ENCODE data around the gene DOCK1. TPM values are rescaled to one million over a fixed set of nuclear protein-coding genes. Genes with fewer than 3 reads are reported as not detected.

DOCK1 gene
- total RNA-seq, 1 donor from 2014 or later: 16.8 TPM

DNA sequence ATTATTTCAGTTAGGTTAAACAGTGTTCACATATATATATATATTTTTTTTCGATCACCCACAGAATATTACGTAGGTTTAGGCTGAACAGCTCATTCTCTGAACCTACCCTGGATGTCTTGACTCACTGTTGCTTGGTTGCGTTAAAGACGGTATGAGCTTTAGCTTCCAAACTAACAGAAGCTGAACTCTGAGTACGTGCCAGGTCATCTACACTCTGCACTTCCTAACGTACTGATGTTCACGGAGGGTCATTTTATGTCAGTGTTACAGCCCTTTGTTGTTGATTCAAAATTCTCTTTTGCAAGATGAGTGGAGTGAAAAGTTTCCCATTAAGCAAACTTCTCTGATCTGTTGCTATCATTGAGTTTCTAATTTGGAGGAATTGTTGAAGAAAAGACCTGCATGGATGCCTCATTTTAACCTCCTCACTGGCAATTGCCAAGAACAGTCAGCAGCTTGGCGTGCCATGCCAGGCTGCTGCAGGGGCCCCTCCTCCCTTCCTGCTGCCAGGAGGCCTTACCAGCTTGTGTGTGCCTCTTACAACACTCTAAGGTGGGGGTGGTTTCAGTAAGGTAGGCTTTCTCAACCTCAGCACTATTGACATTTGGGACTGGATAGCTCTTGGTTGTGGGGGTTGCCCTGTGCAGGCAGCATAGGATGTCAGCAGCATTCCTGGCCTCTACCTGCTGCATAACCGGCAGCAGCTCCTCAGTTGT is 246.9 kb downstream of the DOCK1 start:
- Histone ChIP-seq H3K4me3 (no peak overlapping the region), H3K9me3 (replicated peaks) (no peaks in the 10 kb centered on the region), H3K27me3 (ENCODE audit: low read depth) (no peaks in the 10 kb centered on the region), H3K4me1 (peaks cover 15% of the 10 kb centered on the region), H3K27ac (replicated peaks) (no peak overlapping the region), H3K36me3 (no peaks in the 10 kb centered on the region)
- TF ChIP-seq, protein P1, sequence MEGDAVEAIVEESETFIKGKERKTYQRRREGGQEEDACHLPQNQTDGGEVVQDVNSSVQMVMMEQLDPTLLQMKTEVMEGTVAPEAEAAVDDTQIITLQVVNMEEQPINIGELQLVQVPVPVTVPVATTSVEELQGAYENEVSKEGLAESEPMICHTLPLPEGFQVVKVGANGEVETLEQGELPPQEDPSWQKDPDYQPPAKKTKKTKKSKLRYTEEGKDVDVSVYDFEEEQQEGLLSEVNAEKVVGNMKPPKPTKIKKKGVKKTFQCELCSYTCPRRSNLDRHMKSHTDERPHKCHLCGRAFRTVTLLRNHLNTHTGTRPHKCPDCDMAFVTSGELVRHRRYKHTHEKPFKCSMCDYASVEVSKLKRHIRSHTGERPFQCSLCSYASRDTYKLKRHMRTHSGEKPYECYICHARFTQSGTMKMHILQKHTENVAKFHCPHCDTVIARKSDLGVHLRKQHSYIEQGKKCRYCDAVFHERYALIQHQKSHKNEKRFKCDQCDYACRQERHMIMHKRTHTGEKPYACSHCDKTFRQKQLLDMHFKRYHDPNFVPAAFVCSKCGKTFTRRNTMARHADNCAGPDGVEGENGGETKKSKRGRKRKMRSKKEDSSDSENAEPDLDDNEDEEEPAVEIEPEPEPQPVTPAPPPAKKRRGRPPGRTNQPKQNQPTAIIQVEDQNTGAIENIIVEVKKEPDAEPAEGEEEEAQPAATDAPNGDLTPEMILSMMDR (IDR thresholded peaks at IDR 0.05; ENCODE audit: borderline replicate concordance): no peak
- no peak for DNase-seq
- intact Hi-C loops (cut with micrococcal nuclease): no loop called here

DNA sequence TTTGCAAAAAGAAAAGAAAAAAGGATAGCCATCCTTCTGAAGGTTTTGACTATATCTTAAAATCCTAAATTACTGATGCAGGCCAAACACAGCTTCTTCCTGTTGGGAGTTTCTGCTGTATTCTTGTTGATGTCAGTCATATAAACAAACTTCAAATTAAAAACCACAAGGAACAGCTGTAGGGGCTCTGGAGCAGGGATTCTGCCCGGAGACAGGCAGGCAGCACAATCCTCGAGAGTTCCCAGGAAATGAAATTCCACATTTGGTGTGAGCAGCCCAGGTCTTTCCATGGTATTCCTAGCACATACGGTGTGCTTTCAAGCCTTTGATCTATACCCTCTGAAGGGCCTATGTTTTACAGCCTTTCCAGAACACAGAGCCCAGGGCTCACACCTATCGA is 248.0 kb downstream of the DOCK1 start:
- H3K4me3 ChIP-seq: no peak overlapping the region
- no peaks in the 10 kb centered on the region for H3K36me3 ChIP-seq
- no peak overlapping the region for H3K27ac ChIP-seq (replicated peaks)
- H3K4me1 ChIP-seq: peaks cover 26% of the 10 kb centered on the region
- intact Hi-C loops (cut with micrococcal nuclease): no loop called here
- TF ChIP-seq, protein P1 (IDR thresholded peaks at IDR 0.05; ENCODE audit: borderline replicate concordance): no peak
- DNase-seq: no peak
- no peaks in the 10 kb centered on the region for H3K9me3 ChIP-seq (replicated peaks)
- no peaks in the 10 kb centered on the region for H3K27me3 ChIP-seq (ENCODE audit: low read depth)

DNA sequence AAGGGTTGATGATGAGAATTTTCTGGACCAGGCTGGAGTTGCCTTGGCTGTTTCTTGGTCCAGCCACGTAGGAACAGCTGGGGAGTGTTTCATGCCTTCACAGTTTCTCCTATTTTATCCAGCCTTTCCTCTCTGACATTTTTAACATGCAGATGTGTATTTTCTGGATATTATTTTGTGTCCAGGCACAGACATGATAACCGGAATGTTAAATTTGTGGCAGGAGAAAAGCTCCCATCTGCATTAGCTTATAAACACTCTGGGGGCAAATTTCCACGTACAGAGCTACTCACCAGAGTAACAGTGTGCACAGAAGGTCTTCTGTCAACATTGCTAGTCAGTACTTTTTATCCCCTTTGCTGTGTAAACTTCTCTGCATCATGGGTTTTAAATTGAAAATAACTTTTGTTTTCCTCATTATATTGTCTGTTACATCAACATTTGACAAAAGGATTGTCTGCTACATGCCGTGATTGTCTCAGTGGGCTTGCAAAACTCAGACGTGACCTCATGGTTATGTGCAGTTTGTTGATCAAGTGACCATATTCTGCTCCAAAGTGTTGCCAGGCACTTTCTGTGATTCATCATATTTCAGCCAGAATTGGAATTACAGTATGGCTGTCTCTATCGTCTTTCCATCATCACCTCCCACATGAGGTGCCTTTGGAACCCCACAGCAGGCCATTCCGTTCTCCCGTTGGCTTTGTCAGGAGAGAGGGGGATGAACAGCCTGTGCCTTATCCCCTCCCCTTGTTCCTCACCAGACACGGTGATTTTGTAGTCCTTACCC is 249.8 kb downstream of the DOCK1 start:
- Histone ChIP-seq H3K36me3 (no peaks in the 10 kb centered on the region), H3K4me1 (peaks cover 29% of the 10 kb centered on the region), H3K4me3 (no peak overlapping the region), H3K27ac (replicated peaks) (no peak overlapping the region), H3K27me3 (ENCODE audit: low read depth) (no peaks in the 10 kb centered on the region), H3K9me3 (replicated peaks) (no peaks in the 10 kb centered on the region)
- TF ChIP-seq, protein P1 (IDR thresholded peaks at IDR 0.05; ENCODE audit: borderline replicate concordance): no peak
- intact Hi-C loops (cut with micrococcal nuclease): no loop called here
- no peak for DNase-seq

DNA sequence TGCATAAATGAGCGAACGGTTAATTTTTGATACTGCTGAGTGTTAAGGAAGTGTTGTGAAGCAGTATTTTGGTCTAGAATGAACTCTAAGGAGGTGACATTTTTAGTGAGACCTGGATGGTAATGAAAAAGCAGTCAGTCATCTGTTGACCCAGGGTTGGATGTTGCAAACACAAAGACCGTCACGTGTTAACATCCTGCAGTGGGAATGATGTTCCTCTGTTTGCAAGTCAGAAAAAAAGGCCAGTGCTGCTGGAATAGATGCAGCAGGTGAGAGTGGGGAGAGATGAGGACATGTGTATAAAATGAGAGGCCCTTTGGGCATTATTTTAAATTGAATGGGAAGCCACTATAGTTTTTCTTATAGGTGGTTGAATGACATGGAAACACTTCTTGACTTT is 251.9 kb downstream of the DOCK1 start:
- Histone ChIP-seq H3K9me3 (replicated peaks) (no peaks in the 10 kb centered on the region), H3K4me3 (no peak overlapping the region), H3K27me3 (ENCODE audit: low read depth) (no peaks in the 10 kb centered on the region), H3K36me3 (no peaks in the 10 kb centered on the region), H3K27ac (replicated peaks) (no peak overlapping the region), H3K4me1 (peaks cover 25% of the 10 kb centered on the region)
- DNase-seq: no peak
- TF ChIP-seq, protein P1 (IDR thresholded peaks at IDR 0.05; ENCODE audit: borderline replicate concordance): no peak
- intact Hi-C loops (cut with micrococcal nuclease): no loop called here

DNA sequence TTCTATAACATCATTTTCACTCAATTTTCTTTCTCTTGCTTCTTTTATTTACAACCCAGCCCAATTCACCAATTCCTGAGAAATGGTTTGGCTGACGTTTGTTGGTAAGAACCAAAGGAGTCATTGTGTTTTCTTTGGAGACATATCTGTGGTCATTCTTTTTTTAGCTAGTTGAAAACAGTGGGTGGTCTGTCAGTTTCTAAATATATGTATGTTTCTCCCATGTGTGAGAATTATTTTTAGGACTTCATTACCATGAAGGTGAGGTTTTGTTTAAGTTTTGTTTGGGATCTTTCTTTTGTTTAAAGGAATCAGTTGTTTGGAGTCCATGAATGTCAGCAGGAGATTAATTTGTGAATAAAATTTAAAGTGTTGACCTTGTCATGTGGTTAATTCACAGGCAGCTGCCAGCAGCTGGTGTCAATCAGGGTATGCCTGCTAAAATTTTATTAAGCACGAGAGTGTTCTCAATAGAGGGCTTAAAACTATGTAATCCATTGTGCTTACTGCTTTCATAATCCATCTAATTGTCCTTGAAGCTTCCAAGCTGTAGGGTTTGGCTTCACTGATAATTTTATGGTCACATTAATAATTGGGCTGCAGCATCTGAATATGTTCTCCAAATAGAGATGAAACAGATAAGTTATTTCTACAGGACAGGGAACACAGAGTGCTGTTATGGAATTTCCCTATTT is 252.4 kb downstream of the DOCK1 start:
- intact Hi-C loops (cut with micrococcal nuclease): no loop called here
- Histone ChIP-seq H3K27ac (replicated peaks) (no peak overlapping the region), H3K36me3 (no peaks in the 10 kb centered on the region), H3K9me3 (replicated peaks) (no peaks in the 10 kb centered on the region), H3K4me1 (peaks cover 20% of the 10 kb centered on the region), H3K4me3 (no peak overlapping the region), H3K27me3 (ENCODE audit: low read depth) (no peaks in the 10 kb centered on the region)
- TF ChIP-seq, protein P1 (IDR thresholded peaks at IDR 0.05; ENCODE audit: borderline replicate concordance): no peak
- DNase-seq: no peak

Measured in left ventricle myocardium inferior (tissue), 1 donor.